ENCODE measurements around the gene SCGB3A1. TPM values are rescaled to one million over a fixed set of nuclear protein-coding genes. Genes with fewer than 3 reads are reported as not detected.
A peak's percentile ranks its signal among the peaks of the same experiment; 100 is the strongest.

The SCGB3A1 gene
- total and polyA plus RNA-seq, 9 of the 15 experiments (the other 6 are each of a cell fraction or from before 2014, with no cell fraction given), result 0.33 TPM; not detected in 8

GRCh38 chr5:180606215-180606785 is 15.0 kb upstream of the SCGB3A1 start:
- Histone ChIP-seq H3K9me1 (ENCODE audit: control insufficient read depth, insufficient read depth, low read length) (no peaks in the 10 kb centered on the region), H2AFZ (ENCODE audit: low read depth, low read length) (peak overlapping the region; percentile 53), H3K9me3 (replicated peaks; ENCODE audit: control insufficient read depth, insufficient read depth, low read depth, low read length) (no peaks in the 10 kb centered on the region), H3K79me2 (ENCODE audit: control insufficient read depth, insufficient read depth, low read length) (no peaks in the 10 kb centered on the region), H3K36me3 (ENCODE audit: control insufficient read depth, insufficient read depth, low read length) (no peaks in the 10 kb centered on the region), H3K27me3 (ENCODE audit: control insufficient read depth in 2 of 2, insufficient read depth in 2 of 2, low read length in 2 of 2) (peaks cover 0 to 7% of the 10 kb centered on the region in 2 experiments; a peak in 2 of 5 replicates), H3K4me1 (replicated peaks in 1 of 2; ENCODE audit: control insufficient read depth in 2 of 2, insufficient read depth in 2 of 2, low read length in 2 of 2) (peaks cover 10 to 49% of the 10 kb centered on the region in 2 experiments; a peak in 4 of 5 replicates), H4K20me1 (replicated peaks; ENCODE audit: control insufficient read depth, insufficient read depth, low read length) (no peaks in the 10 kb centered on the region), H3K4me2 (ENCODE audit: insufficient read depth, low read length) (0 out of 2 replicates have a peak overlapping the region, but pooled peaks have one; percentile 0), H3K4me3 (no peak overlapping the region), H3K27ac (ENCODE audit: extremely low read depth, low read depth, low read length) (no peak overlapping the region), H3K9ac (ENCODE audit: insufficient read depth in 1 of 2, low read depth in 2 of 2, low read length in 2 of 2) (no peak overlapping the region)
- no peak for DNase-seq (ENCODE audit: extremely low read depth in 1 of 4, low spot score in 3 of 4)
- ChIA-PET CTCF (ENCODE audit: low intra/inter-chr PET ratio) (interaction anchor here (1.8 kb wide), 1 partner anchor 313 kb away, joined by 15 read pairs; no protein-coding TSS in a partner anchor), POLR2A (no interaction called here)
- no peak for FAIRE-seq
- BruUV-seq (replicated peaks), result no TSS peak
- intact Hi-C loops (cut with micrococcal nuclease), result loop anchor here (1.0 to 10.0 kb wide), 6 partner anchors 51 to 401 kb away; partner anchors contain the start of genes CNOT6, MAPK9 and RASGEF1C
- in situ Hi-C loops (cut with MboI), result no loop called here
- ATAC-seq, result peak; percentile 9; the same call in 2 of the 3 replicates
- WGBS (ENCODE audit: insufficient coverage, low coverage, missing lambda C conversion rate), result 34% methylated on average over 21 of the region's 21 CpGs
- no peak for TF ChIP-seq SREBF1 (IDR thresholded peaks at IDR 0.05; ENCODE audit: borderline replicate concordance, low read depth, low read length)
- no peak for TF ChIP-seq RCOR1 (IDR thresholded peaks at IDR 0.05; ENCODE audit: borderline replicate concordance in 1 of 2, low read depth in 2 of 2, low read length in 2 of 2)
- TF ChIP-seq ZNF184 (CRISPR knock-in tag; IDR thresholded peaks at IDR 0.05), result no peak
- TF ChIP-seq PRPF4 (IDR thresholded peaks at IDR 0.05; ENCODE audit: insufficient read depth, low read depth, low read length, poor library complexity, severe bottlenecking), result no peak
